Hypothalamus (tissue), 51 donors: ENCODE data around the gene TCERG1L.

Experiments
- DNase-seq, 51 donors: peaks; one replicate each; lab custom pipeline; 2025; lab: John Stamatoyannopoulos, UW

TCERG1L gene

DNA sequence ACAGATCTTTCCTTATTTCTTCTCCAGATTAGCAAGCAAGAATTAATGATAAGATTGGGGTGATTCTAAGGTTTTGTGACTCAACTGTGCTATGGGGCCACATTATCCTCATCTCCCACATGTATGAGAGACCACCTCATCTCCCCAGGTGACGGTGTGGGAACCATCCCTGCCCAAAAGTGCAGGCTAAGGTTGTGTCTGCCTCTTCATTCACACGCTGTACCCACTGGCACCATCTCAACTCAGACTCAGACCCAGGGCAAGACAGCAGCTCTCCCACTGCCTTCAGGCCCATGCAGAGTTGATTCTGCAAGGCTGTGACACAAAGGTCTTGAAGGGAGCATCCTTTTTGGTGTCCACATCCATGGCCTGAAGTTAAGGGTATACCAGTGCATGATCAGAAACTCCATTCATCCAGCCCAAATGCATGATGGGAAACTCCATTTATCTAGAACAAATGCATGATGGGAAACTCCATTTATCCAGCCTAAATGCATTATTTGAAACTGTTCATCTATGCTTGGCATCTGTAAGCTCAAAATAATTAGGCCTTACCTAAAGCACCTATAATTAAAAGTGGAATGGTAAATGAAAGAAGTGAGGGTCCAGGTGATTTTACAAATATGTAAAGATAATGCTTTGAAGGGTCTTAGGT, 99.4 kb downstream of the TCERG1L start:
- DNase-seq, result no peak

DNA sequence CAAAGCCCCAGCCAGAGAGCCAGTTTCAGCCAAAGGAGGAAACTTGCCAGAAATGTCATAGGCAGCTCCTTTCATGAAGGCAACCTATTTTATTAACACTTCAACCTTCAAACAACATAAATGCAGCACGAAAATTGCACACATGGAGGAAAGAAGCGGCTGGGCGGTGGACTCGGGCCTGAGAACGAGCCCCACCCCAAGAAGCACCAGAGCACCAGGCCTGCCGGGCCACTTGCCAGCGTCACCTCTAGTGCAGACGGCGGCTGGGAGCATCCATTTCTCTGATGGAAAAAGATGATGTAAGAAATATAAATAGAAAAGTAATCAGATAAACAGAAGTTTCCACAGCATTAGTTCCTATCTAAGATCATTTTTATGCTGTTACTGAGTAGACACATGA, 100.0 kb downstream of the TCERG1L start:
- no peak for DNase-seq

DNA sequence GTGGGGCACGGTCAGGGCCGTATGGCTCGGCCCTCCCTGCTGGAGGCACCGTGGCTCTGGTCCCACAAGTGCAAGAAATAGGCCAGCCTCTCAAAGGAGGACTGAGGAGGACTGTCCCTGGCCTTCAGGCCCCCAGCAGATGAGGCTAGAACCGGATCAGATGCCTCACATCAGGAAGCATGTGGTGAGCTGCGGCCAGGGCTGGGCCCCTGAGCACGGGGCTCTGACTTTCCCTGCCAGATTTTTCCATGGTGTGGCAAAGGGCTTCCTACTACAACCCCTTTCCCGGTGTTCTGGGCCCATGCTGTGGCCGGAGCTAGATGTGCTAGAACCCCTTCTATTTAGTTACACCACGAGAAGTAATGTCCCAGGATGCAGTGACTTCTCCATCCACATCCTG, 100.4 kb downstream of the TCERG1L start:
- no peak for DNase-seq

GRCh38 chr10:131210181-131210580, 101.3 kb downstream of the TCERG1L start:
- no peak for DNase-seq

DNA sequence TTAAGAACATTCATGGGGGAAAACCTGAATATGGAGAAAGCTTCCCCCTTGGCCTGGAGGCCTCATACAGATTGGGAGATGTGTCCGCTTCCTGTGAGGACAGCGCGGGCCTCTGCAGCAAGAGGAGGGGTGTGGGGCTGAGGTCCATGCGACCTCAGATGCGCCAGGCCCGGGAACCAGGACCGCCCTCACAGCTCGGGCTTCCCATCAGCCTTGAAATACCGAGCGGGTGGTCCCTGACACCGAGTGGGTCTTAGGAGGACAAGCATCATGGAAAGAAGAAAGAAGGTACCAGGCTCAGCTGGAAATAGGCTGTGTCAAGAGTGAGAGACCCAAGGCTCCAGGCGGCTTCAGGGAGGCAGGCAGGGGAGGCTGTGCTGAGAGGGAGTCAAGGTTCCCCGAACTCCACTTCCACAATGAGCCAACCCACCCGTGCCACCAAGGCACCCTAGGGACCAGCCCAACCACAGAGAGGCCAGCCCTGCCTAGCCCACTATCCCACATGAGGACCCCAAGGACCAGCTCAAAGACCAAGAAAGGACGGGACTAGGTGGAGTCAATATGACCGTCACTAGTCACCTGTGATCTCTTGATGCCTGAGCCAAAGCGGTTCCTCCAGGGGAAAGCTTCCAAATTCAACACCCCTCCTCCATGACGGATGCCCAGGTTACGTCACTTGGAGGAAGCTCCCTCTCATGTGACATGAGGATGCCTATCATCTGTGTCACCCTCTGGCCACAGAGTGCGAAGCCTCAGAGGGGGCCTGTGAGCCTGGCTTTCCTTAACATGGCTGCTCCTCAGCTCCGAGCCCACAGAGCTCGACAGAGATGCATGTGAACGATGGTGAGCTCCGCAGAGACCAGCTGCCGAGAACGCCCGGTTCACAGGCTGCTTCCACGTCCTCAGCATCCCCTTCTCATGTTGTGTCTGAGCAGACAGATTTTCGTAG, 103.7 kb downstream of the TCERG1L start:
- no peak for DNase-seq

- no peak for DNase-seq
Observed at GRCh38 chr10:131207176-131207575, 104.3 kb downstream of the TCERG1L start.

- DNase-seq, result no peak
Observed at GRCh38 chr10:131206111-131206995, 105.2 kb downstream of the TCERG1L start.

DNA sequence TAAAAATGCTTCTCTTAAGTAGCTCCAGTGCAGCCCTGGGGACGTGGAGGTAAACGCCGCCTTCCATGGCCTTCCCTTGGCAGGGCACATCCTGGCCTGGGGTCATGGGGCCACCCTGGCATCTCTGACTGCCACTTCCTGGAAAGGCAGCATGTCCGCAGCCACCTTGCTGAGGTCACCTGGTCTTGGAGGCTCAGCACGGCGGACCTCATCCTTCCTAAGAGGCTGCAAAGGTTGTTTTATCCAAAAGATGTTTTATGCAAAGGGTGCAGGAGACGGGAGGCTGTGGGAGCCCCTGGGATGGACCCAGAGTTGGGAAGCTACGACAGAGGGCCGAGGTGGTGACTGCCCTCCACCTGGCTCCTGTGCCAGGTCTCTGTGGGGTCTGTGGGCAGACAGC, 106.0 kb downstream of the TCERG1L start:
- no peak for DNase-seq

- no peak for DNase-seq
Observed at GRCh38 chr10:131204406-131205152, 106.9 kb downstream of the TCERG1L start.

- no peak for DNase-seq
Observed at GRCh38 chr10:131203456-131204357, 107.8 kb downstream of the TCERG1L start.

DNA sequence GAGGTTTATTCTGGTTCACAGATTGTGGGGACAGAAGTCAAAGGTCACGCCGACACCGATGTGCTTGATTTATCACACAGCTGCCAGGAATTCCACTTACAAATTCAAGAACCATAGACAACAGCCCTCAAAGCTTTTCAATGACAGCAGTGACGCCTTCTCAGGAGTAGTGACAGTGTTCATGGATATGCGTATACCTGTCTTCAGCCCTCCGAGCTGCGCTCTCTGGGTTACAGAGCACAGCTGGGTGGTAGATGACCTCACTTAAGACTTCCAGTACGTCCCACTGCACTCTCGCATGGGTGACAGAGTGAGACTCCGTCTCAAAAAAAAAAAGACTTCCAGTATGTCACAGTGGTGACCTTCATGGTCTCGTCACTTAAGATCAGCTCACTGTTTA, 108.5 kb downstream of the TCERG1L start:
- DNase-seq, result no peak

DNA sequence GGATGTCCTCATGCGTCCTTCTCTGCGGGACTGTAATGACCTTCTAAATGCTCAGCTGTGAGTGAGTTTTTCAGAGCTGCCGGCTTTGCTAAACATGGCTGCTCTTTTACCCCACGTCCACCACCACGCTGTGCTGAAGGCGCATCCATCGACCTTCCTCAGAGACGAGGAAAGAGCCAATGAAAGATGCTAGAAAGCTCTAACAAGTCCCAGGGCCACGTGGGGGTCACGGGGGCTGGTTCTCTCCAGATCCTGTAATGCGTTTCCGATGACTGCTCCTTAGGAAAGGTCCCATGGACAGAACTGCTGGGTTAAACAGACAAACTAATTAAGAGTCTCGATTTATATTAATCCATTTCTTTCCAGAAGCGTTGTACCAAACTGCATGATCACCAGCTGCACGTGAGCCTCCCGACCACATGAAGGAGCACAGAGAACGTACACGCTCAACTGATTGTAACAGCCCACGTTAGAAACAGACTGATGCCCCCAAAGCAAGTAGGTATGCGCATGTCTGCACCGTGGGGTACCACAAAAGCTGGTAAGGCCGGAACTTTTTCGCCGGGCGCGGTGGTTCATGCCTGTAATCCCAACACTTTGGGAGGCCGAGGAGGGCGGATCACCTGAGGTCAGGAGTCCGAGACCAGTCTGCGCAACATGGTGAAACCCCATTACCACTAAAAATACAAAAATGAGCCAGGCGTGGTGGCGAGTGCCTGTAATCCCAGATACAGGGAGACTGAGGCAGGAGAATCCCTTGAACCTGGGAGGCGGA, 109.6 kb downstream of the TCERG1L start:
- DNase-seq, result no peak

- no peak for DNase-seq
Observed at GRCh38 chr10:131200856-131201470, 110.6 kb downstream of the TCERG1L start.

DNA sequence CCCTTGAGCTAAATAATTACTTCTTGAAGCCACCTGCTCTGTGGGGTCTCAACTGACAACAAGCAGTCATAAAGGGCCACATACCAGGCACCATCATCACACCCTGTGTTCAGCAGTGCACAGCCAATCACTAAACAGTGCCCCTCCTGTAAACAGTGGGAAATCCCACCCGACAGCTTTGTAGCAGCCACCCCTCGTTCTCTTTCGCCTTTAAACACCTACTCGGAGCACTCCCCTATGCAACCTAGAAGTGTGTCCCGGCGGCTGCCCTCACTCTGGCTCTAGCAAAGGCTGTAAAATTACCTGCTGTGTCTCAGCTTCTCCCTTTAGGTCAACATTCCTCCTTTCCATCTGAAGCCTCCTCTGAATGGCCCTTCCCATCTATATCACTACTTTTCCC, 111.9 kb downstream of the TCERG1L start:
- DNase-seq, result no peak

DNA sequence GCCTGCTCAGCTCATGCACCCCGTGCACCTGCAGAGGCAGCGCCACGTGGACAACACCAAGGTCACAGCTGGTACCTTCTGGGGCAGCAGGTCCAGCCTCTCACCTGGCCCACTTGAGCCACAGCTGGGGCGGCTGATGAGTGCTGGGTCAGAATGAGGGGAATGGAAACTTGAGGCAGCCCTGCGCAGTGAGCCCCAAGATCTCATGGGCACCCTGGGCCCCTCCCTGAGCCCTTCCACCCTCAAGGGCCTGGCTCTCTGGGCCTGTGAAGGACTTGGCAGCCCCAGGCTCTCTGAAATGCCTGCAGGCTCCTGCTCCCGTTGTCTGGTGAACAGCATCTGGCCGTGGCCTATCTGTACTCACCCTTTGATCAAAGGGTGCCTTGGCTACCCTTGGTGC, 112.7 kb downstream of the TCERG1L start:
- DNase-seq, result no peak

DNA sequence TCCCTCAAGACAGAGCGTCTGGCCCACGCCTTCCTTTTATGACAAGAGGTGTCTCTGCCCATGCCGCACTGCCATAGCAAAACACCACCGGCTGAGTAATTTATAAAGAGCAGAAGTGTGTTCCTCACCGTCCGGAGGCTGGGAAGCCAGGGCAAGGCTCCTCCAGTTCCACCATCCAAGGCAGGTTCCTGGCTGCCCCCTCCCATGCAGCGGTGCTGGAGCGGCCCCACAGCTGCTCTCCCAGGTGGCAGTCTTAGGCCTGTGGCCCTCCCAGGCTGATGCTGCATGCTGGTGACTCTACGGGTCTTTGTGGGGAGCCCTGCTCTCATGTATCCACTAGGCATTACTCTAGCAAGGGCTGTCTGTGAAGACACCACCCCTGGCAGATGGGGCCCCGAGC, 113.1 kb downstream of the TCERG1L start:
- DNase-seq, result no peak

DNA sequence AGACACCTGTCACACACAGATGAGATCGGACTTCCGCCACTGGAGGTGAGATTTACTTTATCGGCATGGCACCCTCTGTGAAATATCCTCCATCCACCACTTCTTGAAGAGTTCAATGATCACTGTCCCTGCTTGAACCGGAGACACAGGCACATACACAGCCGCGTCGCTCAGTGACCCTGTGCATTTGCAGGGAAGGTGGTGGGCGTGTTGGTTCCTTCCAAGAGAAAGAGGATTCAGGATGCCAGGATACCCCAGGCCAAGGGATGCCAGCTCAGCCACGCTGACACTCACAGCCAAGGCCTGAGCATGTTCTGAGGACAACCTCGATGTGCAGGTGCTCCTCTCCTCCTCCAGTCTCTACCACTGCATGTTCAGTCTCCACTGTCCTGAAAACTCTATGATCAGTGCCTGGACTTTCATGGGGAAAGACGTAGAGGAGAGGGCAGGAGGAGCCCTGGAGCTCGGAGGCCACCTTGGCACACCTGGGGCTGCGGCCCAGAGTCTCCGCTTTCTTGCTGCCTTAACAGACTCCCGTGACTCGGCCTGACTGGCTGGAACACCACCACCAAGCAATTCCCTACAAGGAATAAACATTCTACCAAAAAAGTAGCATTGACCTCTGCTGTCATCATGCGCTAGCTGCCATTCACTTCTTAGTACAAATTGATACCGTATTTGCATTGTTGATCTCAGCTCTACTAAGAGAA, 115.2 kb downstream of the TCERG1L start:
- DNase-seq, result no peak
